Measurements from ENCODE around the gene TRPM2. TPM values are rescaled to one million over a fixed set of nuclear protein-coding genes. Genes with fewer than 3 reads are reported as not detected.

Gene TRPM2
- total RNA-seq, 2 donors from 2014 or later: 1.6 to 12.5 TPM

- TF ChIP-seq, protein P1, sequence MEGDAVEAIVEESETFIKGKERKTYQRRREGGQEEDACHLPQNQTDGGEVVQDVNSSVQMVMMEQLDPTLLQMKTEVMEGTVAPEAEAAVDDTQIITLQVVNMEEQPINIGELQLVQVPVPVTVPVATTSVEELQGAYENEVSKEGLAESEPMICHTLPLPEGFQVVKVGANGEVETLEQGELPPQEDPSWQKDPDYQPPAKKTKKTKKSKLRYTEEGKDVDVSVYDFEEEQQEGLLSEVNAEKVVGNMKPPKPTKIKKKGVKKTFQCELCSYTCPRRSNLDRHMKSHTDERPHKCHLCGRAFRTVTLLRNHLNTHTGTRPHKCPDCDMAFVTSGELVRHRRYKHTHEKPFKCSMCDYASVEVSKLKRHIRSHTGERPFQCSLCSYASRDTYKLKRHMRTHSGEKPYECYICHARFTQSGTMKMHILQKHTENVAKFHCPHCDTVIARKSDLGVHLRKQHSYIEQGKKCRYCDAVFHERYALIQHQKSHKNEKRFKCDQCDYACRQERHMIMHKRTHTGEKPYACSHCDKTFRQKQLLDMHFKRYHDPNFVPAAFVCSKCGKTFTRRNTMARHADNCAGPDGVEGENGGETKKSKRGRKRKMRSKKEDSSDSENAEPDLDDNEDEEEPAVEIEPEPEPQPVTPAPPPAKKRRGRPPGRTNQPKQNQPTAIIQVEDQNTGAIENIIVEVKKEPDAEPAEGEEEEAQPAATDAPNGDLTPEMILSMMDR (conservative IDR thresholded peaks at IDR 0.05): no peak
- Histone ChIP-seq H3K27me3 (ENCODE audit: control insufficient read depth, insufficient read depth, low read length, poor library complexity, severe bottlenecking) (no peaks in the 10 kb centered on the region), H3K4me3 (ENCODE audit: low read length) (no peak overlapping the region), H3K9me3 (ENCODE audit: control insufficient read depth, low read length) (no peaks in the 10 kb centered on the region), H3K27ac (ENCODE audit: low read depth, low read length) (no peak overlapping the region), H3K4me1 (ENCODE audit: control insufficient read depth, insufficient read depth, low read length) (peaks cover 4% of the 10 kb centered on the region), H3K9ac (ENCODE audit: extremely low read depth, low read length, poor library complexity, severe bottlenecking) (no peak overlapping the region), H3K36me3 (ENCODE audit: control insufficient read depth, insufficient read depth, low read length) (peaks cover 15% of the 10 kb centered on the region)
- H3K4me1 Mint-ChIP-seq: peaks cover 2% of the 10 kb centered on the region
- H3K27ac Mint-ChIP-seq: no peak overlapping the region
- no peak for DNase-seq
- H3K27me3 Mint-ChIP-seq (ENCODE audit: insufficient read depth): no peaks in the 10 kb centered on the region
- no peak overlapping the region for H3K4me3 Mint-ChIP-seq
- no peaks in the 10 kb centered on the region for H3K36me3 Mint-ChIP-seq (ENCODE audit: low read depth)
- no peaks in the 10 kb centered on the region for H3K9me3 Mint-ChIP-seq
- WGBS, 2 experiments (ENCODE audit: insufficient coverage in 1 of 2, insufficient read length in 1 of 2): 90 to 98% methylated on average over 8 to 12 of the region's 12 CpGs
Measured at GRCh38 chr21:44443891-44444285, 90.5 kb downstream of the TRPM2 start.

GRCh38 chr21:44444286-44444931 lies 91.0 kb downstream of the TRPM2 start:
- peak; percentile 89 for DNase-seq
- Mint-ChIP-seq H3K27ac (no peak overlapping the region), H3K27me3 (ENCODE audit: insufficient read depth) (no peaks in the 10 kb centered on the region), H3K4me1 (peaks cover 5% of the 10 kb centered on the region), H3K4me3 (no peak overlapping the region), H3K36me3 (ENCODE audit: low read depth) (no peaks in the 10 kb centered on the region), H3K9me3 (no peaks in the 10 kb centered on the region)
- Histone ChIP-seq H3K27me3 (ENCODE audit: control insufficient read depth, insufficient read depth, low read length, poor library complexity, severe bottlenecking) (no peaks in the 10 kb centered on the region), H3K4me3 (ENCODE audit: low read length) (no peak overlapping the region), H3K27ac (ENCODE audit: low read depth, low read length) (no peak overlapping the region), H3K9ac (ENCODE audit: extremely low read depth, low read length, poor library complexity, severe bottlenecking) (no peak overlapping the region), H3K4me1 (ENCODE audit: control insufficient read depth, insufficient read depth, low read length) (peaks cover 7% of the 10 kb centered on the region), H3K36me3 (ENCODE audit: control insufficient read depth, insufficient read depth, low read length) (peaks cover 15% of the 10 kb centered on the region), H3K9me3 (ENCODE audit: control insufficient read depth, low read length) (no peaks in the 10 kb centered on the region)
- WGBS, 2 experiments (ENCODE audit: insufficient coverage in 1 of 2, insufficient read length in 1 of 2): 80 to 85% methylated on average over 17 to 21 of the region's 21 CpGs
- TF ChIP-seq, protein P1 (conservative IDR thresholded peaks at IDR 0.05): peak; percentile 74

DNA sequence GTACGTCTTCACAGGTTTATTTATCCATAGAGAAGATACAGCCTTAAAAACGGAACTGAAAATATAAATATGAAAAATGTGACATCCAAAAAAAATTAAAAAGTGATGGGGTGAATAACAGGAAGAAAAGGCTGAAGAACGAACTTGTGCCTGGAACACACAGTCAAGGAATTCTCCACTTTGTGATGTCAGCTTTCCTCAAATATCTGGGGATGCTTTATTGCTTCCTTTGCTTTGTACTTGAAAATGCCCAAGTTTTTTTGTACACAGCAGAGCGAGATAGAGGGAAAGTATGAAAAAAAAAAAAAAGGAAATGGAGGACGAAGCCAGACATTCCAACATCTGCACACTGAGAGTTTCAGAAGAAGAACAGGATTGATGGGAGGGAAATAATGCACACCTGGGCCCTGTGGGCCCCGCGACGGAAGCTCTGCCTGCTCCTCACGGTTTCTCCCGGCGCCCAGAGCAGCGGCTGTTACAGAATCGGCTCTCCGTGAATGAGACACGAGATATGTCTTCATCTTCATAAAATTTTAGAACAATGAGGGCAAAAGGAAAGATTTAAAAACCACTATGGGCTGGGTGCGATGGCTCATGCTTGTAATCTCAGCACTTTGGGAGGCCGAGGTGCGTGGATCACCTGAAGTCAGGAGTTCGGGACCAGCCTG lies 91.9 kb downstream of the TRPM2 start:
- no peaks in the 10 kb centered on the region for H3K9me3 ChIP-seq (ENCODE audit: control insufficient read depth, low read length)
- no peaks in the 10 kb centered on the region for H3K27me3 ChIP-seq (ENCODE audit: control insufficient read depth, insufficient read depth, low read length, poor library complexity, severe bottlenecking)
- no peak overlapping the region for H3K4me3 ChIP-seq (ENCODE audit: low read length)
- H3K27me3 Mint-ChIP-seq (ENCODE audit: insufficient read depth): no peaks in the 10 kb centered on the region
- H3K9ac ChIP-seq (ENCODE audit: extremely low read depth, low read length, poor library complexity, severe bottlenecking): no peak overlapping the region
- DNase-seq: no peak
- H3K9me3 Mint-ChIP-seq: no peaks in the 10 kb centered on the region
- peaks cover 5% of the 10 kb centered on the region for H3K4me1 Mint-ChIP-seq
- H3K36me3 Mint-ChIP-seq (ENCODE audit: low read depth): no peaks in the 10 kb centered on the region
- H3K27ac ChIP-seq (ENCODE audit: low read depth, low read length): no peak overlapping the region
- no peak overlapping the region for H3K4me3 Mint-ChIP-seq
- peaks cover 17% of the 10 kb centered on the region for H3K36me3 ChIP-seq (ENCODE audit: control insufficient read depth, insufficient read depth, low read length)
- peaks cover 7% of the 10 kb centered on the region for H3K4me1 ChIP-seq (ENCODE audit: control insufficient read depth, insufficient read depth, low read length)
- 91 to 92% methylated on average over 16 to 19 of the region's 19 CpGs for WGBS, 2 experiments (ENCODE audit: insufficient coverage in 1 of 2, insufficient read length in 1 of 2)
- H3K27ac Mint-ChIP-seq: no peak overlapping the region
- TF ChIP-seq, protein P1 (conservative IDR thresholded peaks at IDR 0.05): no peak

Measured in endodermal cell (in vitro differentiated cells).